OCI-LY7 (cell line): ENCODE data around the gene IL25. TPM values are rescaled to one million over a fixed set of nuclear protein-coding genes. Genes with fewer than 3 reads are reported as not detected.

ENCODE experiments used
- BruUV-seq: library from RNA; stranded (reverse); fragments of 400-500 nt; replicated peaks from 2 replicates; lab custom pipeline; 2021; lab: Mats Ljungman, UMichigan
- CTCF ChIA-PET: fragments of 300-600 bp; sonication (Branson Sonifier 250); formaldehyde crosslinking; loops from one replicate; lab custom pipeline; 2022; ENCODE audit warnings: antibody characterized with exemption; ENCODE audit not compliant: unreplicated experiment; lab: Charles Lee
- POLR2A ChIA-PET: fragments of 300-600 bp; sonication (Branson Sonifier 250); formaldehyde crosslinking; loops from one replicate; lab custom pipeline; 2022; ENCODE audit warnings: antibody characterized with exemption; lab: Charles Lee
- DNase-seq: peaks from one replicate; pipeline ENCODE4 v3.0.0-alpha.2; 2015; ENCODE audit warnings: low spot score
- H2AFZ ChIP-seq: fragments of 200-600 bp; sonication (generic), shearing (Covaris generic); 2 replicates; pipeline ENCODE4 v1.6.1; 2014; ENCODE audit warnings: mild to moderate bottlenecking, antibody characterized with exemption, low read length, moderate library complexity
- H3K27ac ChIP-seq: fragments of 200-600 bp; sonication (generic); 2 replicates; pipeline ENCODE4 v1.5.1; 2014; ENCODE audit warnings: mixed run types, low read depth, mild to moderate bottlenecking, moderate library complexity, low read length, inconsistent platforms; ENCODE audit not compliant: poor library complexity, severe bottlenecking
- H3K36me3 ChIP-seq: fragments of 200-600 bp; sonication (generic); 2 replicates; pipeline ENCODE4 v1.6.1; 2014; ENCODE audit warnings: mild to moderate bottlenecking, antibody characterized with exemption, low read length, moderate library complexity, mixed read lengths; ENCODE audit not compliant: insufficient read depth
- H3K4me1 ChIP-seq: fragments of 200-600 bp; sonication (generic); 2 replicates; pipeline ENCODE4 v1.5.1; 2014; ENCODE audit warnings: mild to moderate bottlenecking, low read length; ENCODE audit not compliant: insufficient read depth, poor library complexity, severe bottlenecking
- H3K4me2 ChIP-seq: fragments of 200-600 bp; sonication (generic); 2 replicates; pipeline ENCODE4 v1.6.1; 2014; ENCODE audit warnings: mild to moderate bottlenecking, low read length
- H3K4me3 ChIP-seq: fragments of 200-600 bp; sonication (generic); 2 replicates; pipeline ENCODE4 v1.5.1; 2014; ENCODE audit warnings: mild to moderate bottlenecking, low read depth, low read length; ENCODE audit not compliant: poor library complexity, severe bottlenecking
- H3K79me2 ChIP-seq: fragments of 200-600 bp; sonication (generic); 2 replicates; pipeline ENCODE4 v1.6.1; 2016; ENCODE audit warnings: low read depth, mild to moderate bottlenecking, low read length, moderate library complexity, mixed read lengths; ENCODE audit not compliant: insufficient read depth
- H3K9me2 ChIP-seq: fragments of 200-600 bp; sonication (generic); 2 replicates; pipeline ENCODE4 v1.6.1; 2016; ENCODE audit warnings: mild to moderate bottlenecking, low read length, mixed read lengths; ENCODE audit not compliant: insufficient read depth
- H3K9me3 ChIP-seq: fragments of 200-600 bp; sonication (generic); 2 replicates; pipeline ENCODE4 v1.6.1; 2014; ENCODE audit warnings: mild to moderate bottlenecking, mixed run types, low read length, mixed read lengths
- H4K20me1 ChIP-seq: fragments of 200-600 bp; sonication (generic); 2 replicates; pipeline ENCODE4 v1.6.1; 2014; ENCODE audit warnings: mild to moderate bottlenecking, antibody characterized with exemption, low read length, moderate library complexity, mixed read lengths; ENCODE audit not compliant: insufficient read depth
- CTCF ChIP-seq: fragments of 200-600 bp; sonication (generic); conservative IDR thresholded peaks from 2 replicates; pipeline ENCODE4 v1.5.1; 2014; ENCODE audit warnings: mild to moderate bottlenecking, antibody characterized with exemption, low read length, moderate library complexity, mixed read lengths
- EZH2phosphoT487 ChIP-seq: fragments of 200-600 bp; sonication (generic); IDR thresholded peaks from 2 replicates; pipeline ENCODE4 v1.6.1; 2018; ENCODE audit warnings: low read depth, borderline replicate concordance, mild to moderate bottlenecking, mixed run types, antibody characterized with exemption, low read length, moderate library complexity, mixed read lengths
- intact Hi-C: fragments of 100-400 bp; cut with micrococcal nuclease; formaldehyde crosslinking; loops from one replicate; pipeline ENCODE4 v1.10.0; 2022; ENCODE audit not compliant: unreplicated experiment
- total RNA-seq, 2 experiments: library from RNA; depleted of rRNA in 1 of 2; stranded (reverse); fragments of >200 nt in 1 of 2; shearing (Covaris generic) in 1 of 2; gene quantifications; 2 replicates each; pipeline ENCODE4 v1.2.3, GENCODE V29; 2014 to 2022

IL25 gene
- total RNA-seq, 2 experiments from 2014 or later: not detected

GRCh38 chr14:23409475-23409874 lies 36.9 kb downstream of the IL25 start:
- DNase-seq: no peak
- no peaks in the 10 kb centered on the region for H3K9me3 ChIP-seq
- BruUV-seq: no TSS peak
- no peaks in the 10 kb centered on the region for H3K9me2 ChIP-seq
- H2AFZ ChIP-seq: no peak overlapping the region
- no peak overlapping the region for H3K27ac ChIP-seq
- no peaks in the 10 kb centered on the region for H3K4me1 ChIP-seq
- no peaks in the 10 kb centered on the region for H3K36me3 ChIP-seq
- TF ChIP-seq EZH2phosphoT487 (no peak), CTCF (no peak)
- no peak overlapping the region for H3K4me3 ChIP-seq
- intact Hi-C loops: no loop called here
- ChIA-PET POLR2A (no interaction called here), CTCF (interaction anchor here (0.6 kb wide), 1 partner anchor 898 kb away, joined by 3 read pairs; no protein-coding TSS in a partner anchor)
- no peaks in the 10 kb centered on the region for H3K79me2 ChIP-seq
- H3K4me2 ChIP-seq: no peak overlapping the region
- H4K20me1 ChIP-seq: no peaks in the 10 kb centered on the region

- TF ChIP-seq EZH2phosphoT487: no peak
- TF ChIP-seq CTCF: no peak
- no peak overlapping the region for H3K27ac ChIP-seq
- no peaks in the 10 kb centered on the region for H3K79me2 ChIP-seq
- H3K4me2 ChIP-seq: no peak overlapping the region
- no peaks in the 10 kb centered on the region for H3K9me2 ChIP-seq
- BruUV-seq: no TSS peak
- intact Hi-C loops: no loop called here
- ChIA-PET POLR2A (interaction anchor here (0.6 kb wide), 1 partner anchor 119 kb away, joined by 3 read pairs; no protein-coding TSS in a partner anchor), CTCF (interaction anchor here (0.6 kb wide), 1 partner anchor 898 kb away, joined by 3 read pairs; no protein-coding TSS in a partner anchor)
- no peak overlapping the region for H3K4me3 ChIP-seq
- no peaks in the 10 kb centered on the region for H3K4me1 ChIP-seq
- no peaks in the 10 kb centered on the region for H3K9me3 ChIP-seq
- no peaks in the 10 kb centered on the region for H4K20me1 ChIP-seq
- DNase-seq: no peak
- no peak overlapping the region for H2AFZ ChIP-seq
- no peaks in the 10 kb centered on the region for H3K36me3 ChIP-seq
These were observed 37.5 kb downstream of the IL25 start for GRCh38 chr14:23409966-23410635.
